Brain microvascular endothelial cell (primary cell): ENCODE measurements around the gene OR4A16.

Experiments
- DNase-seq: peaks from one replicate; pipeline ENCODE4 v3.0.0-alpha.2; 2020
- H3K27ac ChIP-seq: fragments of 250-450 bp; sonication (Bioruptor Pico); 2 replicates; pipeline ENCODE4 v1.5.1; 2020; ENCODE audit warnings: mild to moderate bottlenecking, moderate library complexity
- H3K27me3 ChIP-seq: fragments of 250-450 bp; sonication (Bioruptor Pico); replicated peaks from 2 replicates; pipeline ENCODE4 v1.5.1; 2020; ENCODE audit warnings: mild to moderate bottlenecking
- H3K36me3 ChIP-seq: fragments of 250-450 bp; sonication (Bioruptor Pico); replicated peaks from 2 replicates; pipeline ENCODE4 v1.5.1; 2020; ENCODE audit warnings: mild to moderate bottlenecking
- H3K4me3 ChIP-seq: 2 replicates; pipeline ENCODE4 v1.5.1; 2011; ENCODE audit warnings: low read depth, mild to moderate bottlenecking, control low read depth, low read length, moderate library complexity
- in situ Hi-C: cut with HindIII; loops from 2 replicates; pipeline ENCODE4 v1.10.0; 2017; ENCODE audit warnings: low sequenced_read_pairs, low pct_ligation_motif_present
- TF ChIP-seq, protein P1 (sequence below): IDR thresholded peaks from 2 replicates; pipeline ENCODE4 v1.5.1; 2011; ENCODE audit warnings: low read depth, mild to moderate bottlenecking, moderate library complexity, low read length, control low read depth, inconsistent platforms; ENCODE audit errors: missing control alignments

Gene OR4A16, protein sequence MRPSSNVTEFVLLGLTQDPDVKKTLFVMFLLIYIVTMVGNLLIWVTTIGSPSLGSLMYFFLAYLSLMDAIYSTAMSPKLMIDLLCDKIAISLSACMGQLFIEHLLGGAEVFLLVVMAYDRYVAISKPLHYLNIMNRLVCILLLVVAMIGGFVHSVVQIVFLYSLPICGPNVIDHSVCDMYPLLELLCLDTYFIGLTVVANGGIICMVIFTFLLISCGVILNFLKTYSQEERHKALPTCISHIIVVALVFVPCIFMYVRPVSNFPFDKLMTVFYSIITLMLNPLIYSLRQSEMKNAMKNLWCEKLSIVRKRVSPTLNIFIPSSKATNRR

DNA sequence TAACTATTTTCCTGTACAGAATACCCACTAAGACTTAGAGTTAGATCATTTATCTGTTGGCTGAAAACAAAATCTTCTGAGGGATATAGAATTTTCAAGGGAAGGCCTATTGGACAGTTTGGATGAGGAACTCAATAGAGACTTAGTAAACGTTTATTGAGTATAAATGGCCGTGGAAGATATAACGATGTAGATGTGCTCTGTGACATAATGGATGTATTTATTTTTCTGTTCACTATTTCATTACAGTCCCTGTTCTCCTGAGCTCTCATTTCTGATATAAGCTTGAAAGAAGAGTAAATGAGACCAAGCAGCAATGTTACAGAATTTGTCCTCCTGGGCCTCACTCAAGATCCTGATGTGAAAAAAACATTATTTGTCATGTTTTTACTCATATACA is at the start of gene OR4A16:
TSS of gene OR4A16 (plus strand) at position 301 of the 400 bp plus-strand sequence. CDS start at position 301, 0 bp downstream.
- Histone ChIP-seq H3K27ac (no peak within 1 kb of the TSS), H3K4me3 (no peak within 1 kb of the TSS), H3K36me3 (no peaks in the 10 kb centered on the region), H3K27me3 (no peaks in the 10 kb centered on the region)
- in situ Hi-C loops: no loop called here
- no peak for DNase-seq
- TF ChIP-seq, protein P1, sequence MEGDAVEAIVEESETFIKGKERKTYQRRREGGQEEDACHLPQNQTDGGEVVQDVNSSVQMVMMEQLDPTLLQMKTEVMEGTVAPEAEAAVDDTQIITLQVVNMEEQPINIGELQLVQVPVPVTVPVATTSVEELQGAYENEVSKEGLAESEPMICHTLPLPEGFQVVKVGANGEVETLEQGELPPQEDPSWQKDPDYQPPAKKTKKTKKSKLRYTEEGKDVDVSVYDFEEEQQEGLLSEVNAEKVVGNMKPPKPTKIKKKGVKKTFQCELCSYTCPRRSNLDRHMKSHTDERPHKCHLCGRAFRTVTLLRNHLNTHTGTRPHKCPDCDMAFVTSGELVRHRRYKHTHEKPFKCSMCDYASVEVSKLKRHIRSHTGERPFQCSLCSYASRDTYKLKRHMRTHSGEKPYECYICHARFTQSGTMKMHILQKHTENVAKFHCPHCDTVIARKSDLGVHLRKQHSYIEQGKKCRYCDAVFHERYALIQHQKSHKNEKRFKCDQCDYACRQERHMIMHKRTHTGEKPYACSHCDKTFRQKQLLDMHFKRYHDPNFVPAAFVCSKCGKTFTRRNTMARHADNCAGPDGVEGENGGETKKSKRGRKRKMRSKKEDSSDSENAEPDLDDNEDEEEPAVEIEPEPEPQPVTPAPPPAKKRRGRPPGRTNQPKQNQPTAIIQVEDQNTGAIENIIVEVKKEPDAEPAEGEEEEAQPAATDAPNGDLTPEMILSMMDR: no peak

DNA sequence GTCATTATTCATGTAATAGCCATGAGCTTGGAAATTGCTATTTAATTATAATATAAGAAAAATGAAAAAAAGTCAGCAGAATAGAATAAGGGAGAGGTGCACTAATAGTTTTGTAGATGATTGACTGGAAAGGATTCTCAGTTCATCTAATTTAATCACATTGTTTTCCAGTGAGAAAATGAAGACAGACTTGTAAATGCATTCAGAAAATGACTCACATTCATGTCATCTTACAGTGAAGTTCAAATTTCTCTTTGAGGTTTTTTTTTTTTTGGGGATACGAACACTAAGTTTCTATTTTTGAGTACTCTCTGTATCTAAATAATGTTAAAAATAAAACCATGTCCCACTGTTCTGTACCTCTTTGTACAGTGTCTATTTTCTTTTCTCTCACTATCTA is 18.5 kb upstream of the OR4A16 start:
- no peaks in the 10 kb centered on the region for H3K27me3 ChIP-seq
- no peak overlapping the region for H3K4me3 ChIP-seq
- H3K36me3 ChIP-seq: no peaks in the 10 kb centered on the region
- DNase-seq: no peak
- in situ Hi-C loops: no loop called here
- no peak overlapping the region for H3K27ac ChIP-seq
- TF ChIP-seq, protein P1: no peak

DNA sequence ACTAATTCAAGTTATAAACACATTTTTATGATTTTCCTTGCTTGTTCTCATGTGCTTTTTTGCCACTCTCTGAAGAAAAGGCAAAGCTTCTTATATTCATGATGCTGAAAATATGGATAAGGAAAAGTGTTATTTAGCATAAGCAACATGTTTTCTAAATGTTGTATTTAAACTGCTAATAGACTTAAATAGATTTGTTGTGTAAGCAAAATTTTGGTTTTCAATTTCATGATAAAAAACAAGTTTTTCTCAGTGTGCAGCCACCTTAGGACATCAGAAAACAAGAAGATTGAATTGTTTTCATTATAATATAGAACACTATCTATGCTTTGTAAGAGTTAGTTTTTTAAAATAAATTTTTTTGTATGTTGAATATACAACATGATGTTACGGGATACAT is 2.3 kb downstream of the OR4A16 start:
- Histone ChIP-seq H3K4me3 (no peak overlapping the region), H3K27me3 (no peaks in the 10 kb centered on the region), H3K36me3 (no peaks in the 10 kb centered on the region), H3K27ac (no peak overlapping the region)
- in situ Hi-C loops: no loop called here
- TF ChIP-seq, protein P1: no peak
- no peak for DNase-seq

DNA sequence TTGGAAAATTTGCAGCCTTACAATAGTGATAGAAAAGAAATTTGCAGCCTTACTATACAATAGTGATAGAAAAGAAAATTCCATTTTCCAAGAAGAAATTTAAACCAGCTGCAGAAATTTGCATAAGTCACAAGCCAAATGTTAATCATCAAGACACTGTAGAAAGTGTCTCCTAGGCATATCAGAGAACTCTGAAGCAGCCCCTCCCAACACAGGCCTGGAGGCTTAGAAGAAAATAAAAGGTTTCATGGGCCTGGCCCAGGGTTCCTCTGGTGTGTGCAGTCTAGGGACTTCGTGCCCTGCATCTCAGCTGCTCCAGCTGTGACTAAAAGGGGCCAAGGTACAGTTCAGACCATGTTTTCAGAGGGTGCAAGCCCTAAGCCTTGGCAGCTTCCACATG is 6.0 kb downstream of the OR4A16 start:
- no peaks in the 10 kb centered on the region for H3K36me3 ChIP-seq
- no peak for DNase-seq
- no peaks in the 10 kb centered on the region for H3K27me3 ChIP-seq
- H3K4me3 ChIP-seq: no peak overlapping the region
- H3K27ac ChIP-seq: no peak overlapping the region
- TF ChIP-seq, protein P1: no peak
- in situ Hi-C loops: no loop called here

DNA sequence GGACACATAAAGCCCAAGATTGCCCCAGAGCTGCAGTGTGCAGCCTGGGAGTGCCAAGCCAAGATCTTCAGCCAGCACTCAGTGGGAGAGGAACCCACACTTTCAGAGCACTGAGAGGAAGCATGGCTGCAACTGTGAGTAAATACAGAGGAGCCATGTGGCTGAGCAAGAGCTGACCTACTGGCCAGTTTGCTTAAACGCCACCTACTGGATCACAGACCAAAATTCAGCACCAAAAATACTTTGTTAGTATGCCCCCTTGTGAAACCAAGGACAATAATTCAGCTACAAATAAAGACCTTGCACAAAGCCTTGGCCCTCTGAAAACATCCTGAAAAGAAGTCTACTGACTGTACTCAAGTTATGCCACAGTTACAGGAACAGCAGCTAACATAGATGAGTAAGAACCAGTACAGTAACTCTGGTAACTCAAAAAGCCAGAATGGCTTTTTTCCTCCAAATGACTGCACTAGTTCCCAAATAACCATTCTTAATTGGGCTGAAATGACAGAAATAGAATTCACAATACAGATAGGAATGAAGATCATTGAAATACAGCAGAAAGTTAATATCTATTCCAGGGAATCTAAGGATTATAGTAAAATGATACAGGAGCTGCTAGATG is 14.7 kb downstream of the OR4A16 start:
- DNase-seq: no peak
- TF ChIP-seq, protein P1: no peak
- no peak overlapping the region for H3K4me3 ChIP-seq
- no peaks in the 10 kb centered on the region for H3K36me3 ChIP-seq
- no peak overlapping the region for H3K27ac ChIP-seq
- in situ Hi-C loops: no loop called here
- H3K27me3 ChIP-seq: no peaks in the 10 kb centered on the region
